Measurements from ENCODE around the gene LRRC7.
A peak's percentile ranks its signal among the peaks of the same experiment; 100 is the strongest.

Gene LRRC7

DNA sequence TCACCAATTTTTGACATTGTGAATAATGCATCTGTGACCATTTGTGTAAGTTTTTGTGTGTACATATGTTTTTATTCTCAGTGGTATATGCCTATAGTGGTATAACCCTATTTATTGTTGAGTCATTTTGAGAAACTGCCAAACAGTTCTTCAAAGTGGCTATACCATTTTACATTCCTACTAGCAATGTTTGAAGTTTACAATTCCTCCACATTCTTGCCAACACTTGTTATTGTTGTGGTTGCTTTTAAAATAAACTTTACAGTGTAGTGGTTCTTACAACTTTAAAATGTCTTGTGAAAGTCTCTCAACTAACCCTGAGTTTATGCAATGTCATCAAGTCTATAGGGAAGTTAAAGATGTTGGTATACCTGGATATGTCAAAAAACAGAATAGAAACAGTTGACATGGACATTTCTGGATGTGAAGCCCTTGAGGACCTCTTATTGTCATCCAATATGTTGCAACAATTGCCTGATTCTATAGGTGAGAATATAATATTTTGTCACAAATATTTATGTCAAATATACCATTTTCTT is 418.2 kb downstream of the LRRC7 start:
- no peak for DNase-seq

- no peak for DNase-seq
Observed at GRCh38 chr1:69987881-69988280, 420.2 kb downstream of the LRRC7 start.

DNA sequence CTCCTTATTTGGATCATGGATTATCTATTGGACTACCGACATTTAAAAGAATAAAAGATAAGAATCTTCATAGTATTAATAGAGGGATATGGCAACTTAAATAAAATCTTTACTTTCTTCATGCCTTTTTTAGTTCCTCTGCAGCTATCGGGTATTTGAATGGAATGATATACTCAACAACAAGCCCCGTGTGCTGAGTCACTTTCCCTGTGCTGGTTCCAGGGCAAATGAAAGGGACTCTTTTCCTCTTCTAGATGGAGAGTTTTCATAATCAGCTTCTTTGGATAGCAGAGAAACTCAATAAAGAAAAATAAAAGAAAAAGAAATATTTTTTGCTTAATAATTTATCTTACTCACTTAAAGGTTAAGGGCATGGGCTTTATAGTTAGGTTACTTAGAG is 423.9 kb downstream of the LRRC7 start:
- no peak for DNase-seq

- no peak for DNase-seq
Observed at GRCh38 chr1:69992594-69992993, 424.9 kb downstream of the LRRC7 start.

- DNase-seq: peak; percentile 48
Observed at GRCh38 chr1:69993810-69994209, 426.1 kb downstream of the LRRC7 start.

- DNase-seq: peak; percentile 18
Observed at GRCh38 chr1:69994241-69994640, 426.5 kb downstream of the LRRC7 start.

GRCh38 chr1:69998847-69999246 is 431.1 kb downstream of the LRRC7 start:
- no peak for DNase-seq

- DNase-seq: no peak
Observed at GRCh38 chr1:70003211-70003908, 435.6 kb downstream of the LRRC7 start.

GRCh38 chr1:70005386-70006034 is 437.8 kb downstream of the LRRC7 start:
- no peak for DNase-seq

DNA sequence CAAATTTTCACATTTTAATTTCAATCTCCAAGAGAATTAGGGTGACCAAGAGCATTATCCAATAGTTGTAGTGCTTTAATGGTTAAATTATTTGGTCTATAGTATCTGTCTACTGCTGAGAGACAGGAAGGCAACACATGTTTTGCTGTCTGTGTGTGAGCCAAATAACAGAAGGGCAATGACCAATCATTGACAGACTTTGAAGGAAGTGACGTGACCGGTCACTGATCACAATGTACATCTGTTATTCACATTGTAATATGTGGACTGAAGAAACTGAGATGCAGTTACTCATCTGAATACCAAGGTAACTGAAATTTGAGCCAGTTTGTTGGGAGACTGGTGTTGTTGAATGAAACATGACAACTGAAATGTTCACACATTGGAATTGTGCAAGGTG is 440.9 kb downstream of the LRRC7 start:
- DNase-seq: peak; percentile 12

GRCh38 chr1:70017770-70018169 is 450.0 kb downstream of the LRRC7 start:
- no peak for DNase-seq

- DNase-seq: no peak
Observed at GRCh38 chr1:70024272-70024671, 456.6 kb downstream of the LRRC7 start.

- no peak for DNase-seq
Observed at GRCh38 chr1:70025052-70025451, 457.3 kb downstream of the LRRC7 start.

DNA sequence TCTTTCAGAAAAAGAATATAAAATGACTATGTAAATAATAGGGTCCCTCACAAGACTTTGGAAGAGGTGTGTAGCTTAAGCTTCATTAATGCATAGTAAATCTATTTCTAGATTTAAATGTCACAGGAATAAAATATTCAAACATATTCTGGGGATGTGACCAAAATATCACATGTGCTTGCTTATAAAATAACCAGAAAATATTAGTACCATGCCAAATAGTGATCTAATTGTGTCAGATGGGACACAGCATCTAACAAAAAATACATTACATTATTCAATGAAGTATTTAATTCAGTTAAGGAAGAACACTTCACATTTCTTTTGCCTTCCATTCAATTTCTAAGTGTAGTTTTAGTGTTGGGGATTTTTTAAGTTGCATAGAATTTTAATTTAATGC is 458.1 kb downstream of the LRRC7 start:
- DNase-seq: no peak

DNA sequence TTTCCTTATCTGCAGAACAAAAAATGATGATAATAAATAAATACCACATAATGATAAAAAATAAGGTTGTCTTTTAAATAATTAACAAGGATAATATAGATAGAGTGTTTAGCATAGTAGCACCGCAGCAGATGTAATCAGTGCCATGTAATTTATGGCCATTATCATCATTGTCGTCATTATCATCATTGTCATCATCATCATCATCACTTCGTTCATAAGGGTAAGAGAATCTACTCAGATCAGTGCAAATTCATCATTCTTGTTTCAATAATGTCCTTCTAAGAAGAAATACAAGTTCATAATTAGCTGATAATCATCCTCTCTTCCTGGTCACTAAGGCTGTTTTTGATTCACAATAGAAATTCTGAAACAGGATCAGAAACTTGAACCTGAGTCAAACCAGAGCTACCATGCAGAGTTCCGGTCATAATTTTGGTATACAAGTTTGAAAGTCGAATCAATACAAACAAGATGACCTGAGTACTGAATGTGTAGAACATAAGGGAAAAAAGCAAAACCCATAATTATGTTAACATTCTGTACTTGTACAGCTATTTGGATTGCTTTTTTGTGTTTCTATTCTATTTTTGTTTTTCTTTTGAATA is 465.6 kb downstream of the LRRC7 start:
- DNase-seq: no peak

GRCh38 chr1:70033936-70034335 is 466.2 kb downstream of the LRRC7 start:
- DNase-seq: no peak

- DNase-seq: peak; percentile 88
Observed at GRCh38 chr1:70034403-70034802, 466.7 kb downstream of the LRRC7 start.

- DNase-seq: peak; percentile 12
Observed at GRCh38 chr1:70038025-70038424, 470.3 kb downstream of the LRRC7 start.

- no peak for DNase-seq
Observed at GRCh38 chr1:70039485-70039884, 471.8 kb downstream of the LRRC7 start.

DNA sequence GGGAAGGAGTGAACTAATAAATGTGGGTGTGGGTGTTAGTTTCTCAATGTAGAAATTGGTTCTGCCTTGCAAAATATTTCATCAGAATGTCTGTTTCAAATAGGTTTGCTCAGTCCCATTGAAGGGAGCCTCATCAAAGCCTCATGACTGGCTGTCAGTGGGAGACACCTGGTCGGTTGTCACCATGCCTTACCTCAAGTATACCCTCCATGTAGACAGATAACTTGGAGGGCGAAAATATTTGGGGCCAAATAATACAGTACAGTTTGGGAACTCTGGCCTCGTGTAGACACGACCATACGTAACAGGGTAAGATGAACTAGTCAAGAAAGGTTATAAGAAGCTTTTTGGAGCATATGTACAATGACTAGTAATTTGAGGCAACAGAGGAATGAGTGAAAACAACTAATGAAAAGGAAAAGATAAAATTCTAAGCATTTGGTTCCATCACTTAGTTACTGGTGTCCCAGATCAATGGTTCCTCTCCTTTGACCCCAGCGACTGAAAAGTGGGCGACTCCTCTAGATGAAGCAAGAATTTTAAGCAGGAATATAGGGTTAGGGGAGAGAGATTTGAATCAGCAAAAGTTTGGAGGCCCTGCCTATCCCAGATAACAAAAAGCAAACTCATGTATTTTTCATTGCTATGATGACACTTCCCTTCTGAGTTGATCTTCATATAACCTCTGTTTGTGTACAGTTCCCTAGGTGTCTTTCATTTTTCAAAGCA is 473.8 kb downstream of the LRRC7 start:
- DNase-seq: no peak

GRCh38 chr1:70042090-70042731 is 474.5 kb downstream of the LRRC7 start:
- DNase-seq: no peak

DNA sequence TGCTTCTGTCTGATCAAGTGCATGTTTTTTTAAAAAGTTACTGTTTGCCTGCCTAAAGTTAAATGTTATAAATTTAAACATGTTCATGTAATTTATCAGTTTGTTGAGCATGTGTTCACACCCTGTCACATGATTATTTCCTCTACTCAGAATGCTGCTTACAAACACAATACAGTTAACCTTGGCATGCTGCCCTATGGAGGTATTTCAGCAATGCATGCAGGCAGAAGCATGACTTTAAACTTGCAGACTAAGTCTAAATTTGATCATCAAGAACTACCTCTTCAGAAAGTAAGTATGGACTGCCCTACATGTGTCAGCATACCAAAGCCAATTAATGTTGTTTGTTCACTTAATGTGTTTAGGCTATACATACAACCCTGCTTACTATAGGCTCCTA is 476.1 kb downstream of the LRRC7 start:
- DNase-seq: peak; percentile 16

- no peak for DNase-seq
Observed at GRCh38 chr1:70044832-70045231, 477.1 kb downstream of the LRRC7 start.

All from NCI-H69 (cell line).